ENCODE results near the gene HSPA4.
"Not testable (repeated sequence)": the region's sequence is repeated elsewhere in the genome, so short reads cannot be mapped to it uniquely, and the experiment has no call there.

HSPA4 gene

DNA sequence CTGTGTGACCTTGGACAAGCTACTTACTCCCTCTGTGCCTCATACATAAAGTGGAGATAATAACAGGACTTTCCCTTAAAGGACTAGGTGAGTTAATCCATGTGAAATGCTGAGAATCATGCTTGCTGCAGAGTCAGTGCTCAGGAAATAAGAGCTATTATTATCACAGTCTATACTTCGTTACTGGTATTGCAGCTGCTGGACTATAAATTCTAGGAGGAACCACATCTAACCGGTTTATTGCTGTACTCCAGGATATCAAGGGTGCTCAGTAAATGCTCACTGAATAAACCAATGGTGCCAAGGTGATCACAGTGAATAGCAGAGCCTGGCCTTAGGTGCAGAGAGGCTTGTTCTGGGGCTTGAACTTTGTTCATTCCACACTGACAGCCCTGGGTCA is 69.3 kb downstream of the HSPA4 start:
- H3K9ac ChIP-seq (ENCODE audit: low read length) = no peak overlapping the region
- no peaks in the 10 kb centered on the region for H3K36me3 ChIP-seq (ENCODE audit: control insufficient read depth, insufficient read depth, low read length)
- peaks cover 16% of the 10 kb centered on the region for H3K4me1 ChIP-seq (ENCODE audit: control insufficient read depth, insufficient read depth, low read length)
- H3K27me3 ChIP-seq (ENCODE audit: control insufficient read depth, insufficient read depth, low read length) = no peaks in the 10 kb centered on the region
- H3K9me3 ChIP-seq (ENCODE audit: control insufficient read depth, low read length) = no peaks in the 10 kb centered on the region
- no peak overlapping the region for H3K4me3 ChIP-seq (ENCODE audit: low read length)

DNA sequence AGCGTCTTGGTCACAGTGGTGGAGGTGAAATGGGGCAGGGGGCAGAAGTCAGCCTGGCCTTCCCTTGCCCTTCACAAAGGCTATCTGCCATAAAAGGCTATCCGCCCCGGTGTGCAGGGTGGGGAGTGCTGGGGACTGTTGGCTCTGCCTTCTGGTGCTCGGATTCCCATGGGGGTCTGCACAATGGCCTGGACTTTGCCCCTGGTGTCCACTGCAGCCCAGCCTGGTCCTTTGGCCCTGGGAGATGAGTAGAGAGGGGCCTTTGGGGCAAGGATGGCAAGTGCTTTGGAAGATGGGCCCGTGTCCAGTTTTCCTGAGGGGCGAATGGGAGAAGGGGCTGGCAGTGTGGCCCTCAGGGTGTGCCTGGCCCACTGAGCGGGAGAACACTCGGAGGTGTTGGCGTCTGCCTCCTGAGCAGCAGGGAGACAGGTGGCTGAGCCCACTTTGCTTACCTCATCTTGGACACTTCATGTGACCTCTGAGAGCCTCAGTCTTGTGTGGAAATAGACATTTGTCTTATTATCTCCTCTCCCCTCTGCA is 69.9 kb downstream of the HSPA4 start:
- Histone ChIP-seq H3K9ac (ENCODE audit: low read length) (no peak overlapping the region), H3K36me3 (ENCODE audit: control insufficient read depth, insufficient read depth, low read length) (no peaks in the 10 kb centered on the region), H3K4me3 (ENCODE audit: low read length) (no peak overlapping the region), H3K4me1 (ENCODE audit: control insufficient read depth, insufficient read depth, low read length) (peaks cover 16% of the 10 kb centered on the region), H3K27me3 (ENCODE audit: control insufficient read depth, insufficient read depth, low read length) (no peaks in the 10 kb centered on the region), H3K9me3 (ENCODE audit: control insufficient read depth, low read length) (no peaks in the 10 kb centered on the region)

DNA sequence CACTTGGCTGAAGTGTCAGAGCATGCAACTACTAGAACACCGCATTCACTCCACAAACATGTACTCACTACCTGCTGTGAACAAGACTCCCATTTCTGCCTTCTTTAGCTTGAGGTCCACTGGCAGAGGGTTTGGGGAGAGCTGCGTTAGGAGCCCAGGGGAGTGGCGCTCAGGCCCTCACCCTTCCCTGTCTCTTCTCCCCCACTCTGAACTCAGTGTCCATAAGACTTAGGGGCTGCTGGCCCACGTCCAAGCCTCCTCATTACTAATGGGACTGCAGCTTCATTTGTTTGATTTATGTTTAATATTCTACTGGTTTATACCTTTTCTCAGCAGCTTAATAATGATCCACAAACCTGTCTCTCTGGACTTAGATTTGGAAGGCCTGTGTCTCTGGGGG is 70.9 kb downstream of the HSPA4 start:
- no peak overlapping the region for H3K9ac ChIP-seq (ENCODE audit: low read length)
- H3K4me1 ChIP-seq (ENCODE audit: control insufficient read depth, insufficient read depth, low read length) = peaks cover 16% of the 10 kb centered on the region
- H3K4me3 ChIP-seq (ENCODE audit: low read length) = no peak overlapping the region
- no peaks in the 10 kb centered on the region for H3K36me3 ChIP-seq (ENCODE audit: control insufficient read depth, insufficient read depth, low read length)
- no peaks in the 10 kb centered on the region for H3K27me3 ChIP-seq (ENCODE audit: control insufficient read depth, insufficient read depth, low read length)
- no peaks in the 10 kb centered on the region for H3K9me3 ChIP-seq (ENCODE audit: control insufficient read depth, low read length)

GRCh38 chr5:133123297-133123696 is 71.5 kb downstream of the HSPA4 start:
- Histone ChIP-seq H3K9me3 (ENCODE audit: control insufficient read depth, low read length) (no peaks in the 10 kb centered on the region), H3K4me1 (ENCODE audit: control insufficient read depth, insufficient read depth, low read length) (peaks cover 16% of the 10 kb centered on the region), H3K36me3 (ENCODE audit: control insufficient read depth, insufficient read depth, low read length) (no peaks in the 10 kb centered on the region), H3K9ac (ENCODE audit: low read length) (no peak overlapping the region), H3K4me3 (ENCODE audit: low read length) (no peak overlapping the region), H3K27me3 (ENCODE audit: control insufficient read depth, insufficient read depth, low read length) (no peaks in the 10 kb centered on the region)

GRCh38 chr5:133124891-133125290 is 73.1 kb downstream of the HSPA4 start:
- H3K9ac ChIP-seq (ENCODE audit: low read length) = no peak overlapping the region
- H3K9me3 ChIP-seq (ENCODE audit: control insufficient read depth, low read length) = no peaks in the 10 kb centered on the region
- H3K4me3 ChIP-seq (ENCODE audit: low read length) = no peak overlapping the region
- H3K36me3 ChIP-seq (ENCODE audit: control insufficient read depth, insufficient read depth, low read length) = no peaks in the 10 kb centered on the region
- H3K4me1 ChIP-seq (ENCODE audit: control insufficient read depth, insufficient read depth, low read length) = peaks cover 5% of the 10 kb centered on the region
- no peaks in the 10 kb centered on the region for H3K27me3 ChIP-seq (ENCODE audit: control insufficient read depth, insufficient read depth, low read length)

DNA sequence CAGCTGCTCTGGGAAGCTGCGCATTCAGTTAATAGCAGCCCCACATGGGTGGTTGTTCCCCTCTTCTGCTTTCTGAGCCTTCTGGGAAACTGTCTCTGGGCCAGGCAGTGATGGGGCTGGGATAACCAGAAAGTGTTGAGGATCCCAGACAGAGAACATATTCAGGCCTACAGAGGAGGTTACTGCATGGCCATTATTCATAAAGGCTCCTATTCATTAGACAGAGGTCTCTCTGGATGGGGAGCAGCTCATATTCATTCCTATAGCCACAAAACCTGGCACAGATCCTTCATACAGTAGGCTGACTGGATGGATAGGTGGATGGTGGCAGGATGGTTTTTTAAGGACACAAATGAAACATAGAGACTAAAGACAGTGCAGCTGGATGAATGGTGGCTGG is 76.3 kb downstream of the HSPA4 start:
- Histone ChIP-seq H3K27me3 (ENCODE audit: control insufficient read depth, insufficient read depth, low read length) (no peaks in the 10 kb centered on the region), H3K4me1 (ENCODE audit: control insufficient read depth, insufficient read depth, low read length) (peaks cover 4% of the 10 kb centered on the region), H3K36me3 (ENCODE audit: control insufficient read depth, insufficient read depth, low read length) (no peaks in the 10 kb centered on the region), H3K9ac (ENCODE audit: low read length) (no peak overlapping the region), H3K4me3 (ENCODE audit: low read length) (no peak overlapping the region), H3K9me3 (ENCODE audit: control insufficient read depth, low read length) (no peaks in the 10 kb centered on the region)

GRCh38 chr5:133129289-133129688 is 77.5 kb downstream of the HSPA4 start:
- no peaks in the 10 kb centered on the region for H3K27me3 ChIP-seq (ENCODE audit: control insufficient read depth, insufficient read depth, low read length)
- H3K36me3 ChIP-seq (ENCODE audit: control insufficient read depth, insufficient read depth, low read length) = no peaks in the 10 kb centered on the region
- H3K9ac ChIP-seq (ENCODE audit: low read length) = no peak overlapping the region
- peaks cover 4% of the 10 kb centered on the region for H3K4me1 ChIP-seq (ENCODE audit: control insufficient read depth, insufficient read depth, low read length)
- H3K4me3 ChIP-seq (ENCODE audit: low read length) = no peak overlapping the region
- no peaks in the 10 kb centered on the region for H3K9me3 ChIP-seq (ENCODE audit: control insufficient read depth, low read length)

DNA sequence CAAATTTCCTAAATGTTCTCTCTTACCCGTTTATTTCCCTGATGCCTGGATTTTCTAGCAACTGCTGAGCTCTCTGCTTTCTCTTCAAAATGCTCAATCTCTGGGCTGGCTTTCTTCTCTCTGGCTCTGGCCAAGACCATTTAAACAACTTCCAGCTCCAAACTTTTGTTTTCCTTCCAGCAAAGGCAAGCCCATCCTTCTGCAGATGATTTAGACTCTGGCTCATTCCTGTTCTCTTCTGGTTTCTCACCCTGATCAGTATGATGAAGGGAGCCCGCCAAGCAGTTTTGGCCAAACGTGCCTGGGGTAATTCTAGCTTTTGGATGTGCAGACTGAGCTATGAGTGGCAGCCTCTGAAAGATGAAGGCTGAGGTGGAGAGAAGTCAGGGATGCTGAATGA is 78.1 kb downstream of the HSPA4 start:
- Histone ChIP-seq H3K36me3 (ENCODE audit: control insufficient read depth, insufficient read depth, low read length) (no peaks in the 10 kb centered on the region), H3K9me3 (ENCODE audit: control insufficient read depth, low read length) (no peaks in the 10 kb centered on the region), H3K9ac (ENCODE audit: low read length) (no peak overlapping the region), H3K4me3 (ENCODE audit: low read length) (no peak overlapping the region), H3K4me1 (ENCODE audit: control insufficient read depth, insufficient read depth, low read length) (peaks cover 4% of the 10 kb centered on the region), H3K27me3 (ENCODE audit: control insufficient read depth, insufficient read depth, low read length) (no peaks in the 10 kb centered on the region)

DNA sequence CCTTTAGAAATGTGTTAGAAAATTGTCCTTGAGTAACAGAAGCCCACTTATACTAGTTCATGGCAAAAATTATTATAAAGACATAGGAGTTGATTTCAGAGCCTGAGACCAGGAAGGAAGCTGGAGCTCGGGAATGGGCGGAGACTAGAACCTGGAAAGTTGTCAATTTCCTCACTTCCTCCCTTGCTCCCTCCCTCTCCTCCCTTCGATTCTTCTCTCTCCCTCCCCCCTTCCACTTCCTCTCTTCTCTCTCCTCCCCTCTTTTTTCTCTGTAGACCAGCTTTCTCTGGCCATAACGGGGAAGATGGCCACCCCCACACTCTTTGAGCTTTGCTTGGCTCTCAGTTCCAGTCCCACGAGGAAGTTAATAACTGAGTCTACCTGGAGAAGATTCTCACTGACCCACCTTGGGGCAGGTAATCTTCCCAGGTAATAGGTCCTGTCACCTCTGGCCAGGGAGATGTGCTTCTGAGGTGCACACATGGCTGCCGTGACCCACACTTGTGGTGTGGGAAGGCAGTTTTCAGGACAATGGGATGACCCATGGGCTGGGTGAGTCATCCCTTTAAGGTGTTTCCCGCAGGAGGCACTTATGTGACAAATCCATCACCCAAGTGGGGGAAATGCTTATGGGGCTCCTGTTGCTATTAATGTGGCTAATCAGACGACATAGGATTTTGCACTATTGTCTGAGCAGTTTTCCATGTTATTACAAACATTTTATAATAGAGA is 78.7 kb downstream of the HSPA4 start:
- Histone ChIP-seq H3K36me3 (ENCODE audit: control insufficient read depth, insufficient read depth, low read length) (no peaks in the 10 kb centered on the region), H3K9me3 (ENCODE audit: control insufficient read depth, low read length) (no peaks in the 10 kb centered on the region), H3K4me1 (ENCODE audit: control insufficient read depth, insufficient read depth, low read length) (peaks cover 4% of the 10 kb centered on the region), H3K4me3 (ENCODE audit: low read length) (no peak overlapping the region), H3K9ac (ENCODE audit: low read length) (no peak overlapping the region), H3K27me3 (ENCODE audit: control insufficient read depth, insufficient read depth, low read length) (no peaks in the 10 kb centered on the region)

- H3K9me3 ChIP-seq (ENCODE audit: control insufficient read depth, low read length) = no peaks in the 10 kb centered on the region
- no peak overlapping the region for H3K9ac ChIP-seq (ENCODE audit: low read length)
- no peaks in the 10 kb centered on the region for H3K36me3 ChIP-seq (ENCODE audit: control insufficient read depth, insufficient read depth, low read length)
- H3K27me3 ChIP-seq (ENCODE audit: control insufficient read depth, insufficient read depth, low read length) = no peaks in the 10 kb centered on the region
- H3K4me3 ChIP-seq (ENCODE audit: low read length) = no peak overlapping the region
- peaks cover 4% of the 10 kb centered on the region for H3K4me1 ChIP-seq (ENCODE audit: control insufficient read depth, insufficient read depth, low read length)
Measured at GRCh38 chr5:133132717-133133116, 80.9 kb downstream of the HSPA4 start.

DNA sequence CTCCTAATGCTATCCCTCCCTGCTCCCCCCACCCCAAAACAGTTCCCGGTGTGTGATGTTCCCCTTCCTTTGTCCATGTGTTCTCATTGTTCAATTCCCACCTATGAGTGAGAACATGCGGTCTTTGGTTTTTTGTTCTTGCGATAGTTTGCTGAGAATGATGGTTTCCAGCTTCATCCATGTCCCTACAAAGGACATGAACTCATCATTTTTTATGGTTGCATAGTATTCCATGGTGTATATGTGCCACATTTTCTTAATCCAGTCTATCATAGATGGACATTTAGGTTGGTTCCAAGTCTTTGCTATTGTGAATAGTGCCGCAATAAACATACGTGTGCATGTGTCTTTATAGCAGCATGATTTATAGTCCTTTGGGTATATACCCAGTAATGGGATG is 81.4 kb downstream of the HSPA4 start:
- not testable (repeated sequence) for H3K36me3 ChIP-seq (ENCODE audit: control insufficient read depth, insufficient read depth, low read length); H3K27me3 ChIP-seq (ENCODE audit: control insufficient read depth, insufficient read depth, low read length); H3K4me3 ChIP-seq (ENCODE audit: low read length); H3K9me3 ChIP-seq (ENCODE audit: control insufficient read depth, low read length); H3K4me1 ChIP-seq (ENCODE audit: control insufficient read depth, insufficient read depth, low read length); H3K9ac ChIP-seq (ENCODE audit: low read length)

GRCh38 chr5:133136890-133137289 is 85.1 kb downstream of the HSPA4 start:
- not testable (repeated sequence) for H3K4me1 ChIP-seq (ENCODE audit: control insufficient read depth, insufficient read depth, low read length); H3K36me3 ChIP-seq (ENCODE audit: control insufficient read depth, insufficient read depth, low read length); H3K9ac ChIP-seq (ENCODE audit: low read length); H3K4me3 ChIP-seq (ENCODE audit: low read length); H3K27me3 ChIP-seq (ENCODE audit: control insufficient read depth, insufficient read depth, low read length); H3K9me3 ChIP-seq (ENCODE audit: control insufficient read depth, low read length)

DNA sequence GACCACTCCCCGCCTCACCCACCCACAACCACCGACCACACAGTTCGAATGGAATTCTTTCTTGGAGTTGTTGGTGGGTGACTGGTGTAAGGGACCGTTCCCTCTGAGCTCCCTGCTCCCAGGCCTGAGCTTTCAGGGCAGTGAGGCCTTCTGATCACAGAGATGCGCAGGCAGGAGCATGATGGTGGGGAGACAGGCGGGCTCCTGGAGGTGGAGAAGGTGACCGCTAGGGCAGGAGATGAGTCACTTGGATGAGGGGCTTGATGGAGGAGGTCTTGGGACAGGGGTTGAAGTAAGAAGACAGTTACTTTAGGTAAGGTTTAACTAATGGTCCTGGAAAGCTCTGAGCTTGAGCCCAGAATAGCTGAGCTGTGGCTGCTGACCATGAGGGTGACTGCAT is 88.5 kb downstream of the HSPA4 start:
- no peaks in the 10 kb centered on the region for H3K4me1 ChIP-seq (ENCODE audit: control insufficient read depth, insufficient read depth, low read length)
- H3K36me3 ChIP-seq (ENCODE audit: control insufficient read depth, insufficient read depth, low read length) = no peaks in the 10 kb centered on the region
- H3K9me3 ChIP-seq (ENCODE audit: control insufficient read depth, low read length) = no peaks in the 10 kb centered on the region
- no peaks in the 10 kb centered on the region for H3K27me3 ChIP-seq (ENCODE audit: control insufficient read depth, insufficient read depth, low read length)
- no peak overlapping the region for H3K4me3 ChIP-seq (ENCODE audit: low read length)
- H3K9ac ChIP-seq (ENCODE audit: low read length) = no peak overlapping the region
